Activated CD4-positive, alpha-beta T cell treated with anti-CD3 and anti-CD28 coated beads, Interleukin-2, amount 10 ng/mL, durations not matched to agents 7 days and 5 days (primary cell): ENCODE data around the gene DZIP1L. TPM values are rescaled to one million over a fixed set of nuclear protein-coding genes. Genes with fewer than 3 reads are reported as not detected.

Experiments used
- CTCF ChIA-PET: fragments of 350-600 bp; sonication (Branson Sonifier 250); formaldehyde crosslinking; loops from one replicate; lab custom pipeline; 2021; ENCODE audit warnings: antibody characterized with exemption; lab: Charles Lee
- POLR2A ChIA-PET: fragments of 350-600 bp; sonication (Branson Sonifier 250); formaldehyde crosslinking; loops from one replicate; lab custom pipeline; 2021; ENCODE audit warnings: antibody characterized with exemption; lab: Charles Lee
- DNase-seq: peaks from one replicate; pipeline ENCODE4 v3.0.0-alpha.2; 2020
- H3K27ac Mint-ChIP-seq: one replicate; pipeline ENCODE4 v1.8.0; 2021; ENCODE audit warnings: mild to moderate bottlenecking, moderate library complexity, mixed read lengths
- H3K27me3 Mint-ChIP-seq: one replicate; pipeline ENCODE4 v1.8.0; 2021; ENCODE audit warnings: mixed read lengths
- H3K36me3 Mint-ChIP-seq: one replicate; pipeline ENCODE4 v1.8.0; 2021; ENCODE audit warnings: low read depth, mixed read lengths
- H3K4me1 Mint-ChIP-seq: one replicate; pipeline ENCODE4 v1.8.0; 2021; ENCODE audit warnings: mixed read lengths
- H3K4me3 Mint-ChIP-seq: one replicate; pipeline ENCODE4 v1.8.0; 2021; ENCODE audit warnings: mild to moderate bottlenecking, moderate library complexity, mixed read lengths
- H3K9me3 Mint-ChIP-seq: one replicate; pipeline ENCODE4 v1.8.0; 2021; ENCODE audit warnings: mixed read lengths
- total RNA-seq, 2 experiments: library from RNA; stranded (reverse); gene quantifications; one replicate each; pipeline ENCODE4 v1.2.3, GENCODE V29; 2021

Gene DZIP1L
- total RNA-seq, 2 experiments from 2014 or later, result 0.37 to 0.40 TPM

GRCh38 chr3:138034918-138035317, 80.5 kb downstream of the DZIP1L start:
- DNase-seq, result no peak
- Mint-ChIP-seq H3K36me3 (no peaks in the 10 kb centered on the region), H3K4me1 (no peaks in the 10 kb centered on the region), H3K27ac (no peak overlapping the region), H3K9me3 (no peaks in the 10 kb centered on the region), H3K4me3 (no peak overlapping the region), H3K27me3 (peaks cover 25% of the 10 kb centered on the region)
- POLR2A ChIA-PET, result no interaction called here
- CTCF ChIA-PET, result no interaction called here

GRCh38 chr3:138033202-138033691, 82.2 kb downstream of the DZIP1L start:
- no peak for DNase-seq
- no peak overlapping the region for H3K4me3 Mint-ChIP-seq
- ChIA-PET POLR2A (no interaction called here), CTCF (interaction anchor here (0.5 kb wide), 1 partner anchor 892 kb away, joined by 3 read pairs; no protein-coding TSS in a partner anchor)
- peaks cover 19% of the 10 kb centered on the region for H3K27me3 Mint-ChIP-seq
- H3K4me1 Mint-ChIP-seq, result no peaks in the 10 kb centered on the region
- H3K9me3 Mint-ChIP-seq, result no peaks in the 10 kb centered on the region
- no peak overlapping the region for H3K27ac Mint-ChIP-seq
- no peaks in the 10 kb centered on the region for H3K36me3 Mint-ChIP-seq

- Mint-ChIP-seq H3K4me3 (no peak overlapping the region), H3K27ac (no peak overlapping the region), H3K4me1 (no peaks in the 10 kb centered on the region), H3K9me3 (no peaks in the 10 kb centered on the region), H3K36me3 (no peaks in the 10 kb centered on the region), H3K27me3 (peaks cover 18% of the 10 kb centered on the region)
- ChIA-PET POLR2A (no interaction called here), CTCF (no interaction called here)
- DNase-seq, result no peak
Measured at GRCh38 chr3:138032567-138032966, 82.8 kb downstream of the DZIP1L start.

- CTCF ChIA-PET, result interaction anchor here (1.8 to 1.9 kb wide), 2 partner anchors 11 to 12 kb away, joined by 4 to 6 read pairs; no protein-coding TSS in a partner anchor
- Mint-ChIP-seq H3K4me3 (no peak overlapping the region), H3K27ac (no peak overlapping the region), H3K36me3 (no peaks in the 10 kb centered on the region), H3K27me3 (peaks cover 14% of the 10 kb centered on the region), H3K4me1 (no peaks in the 10 kb centered on the region), H3K9me3 (no peaks in the 10 kb centered on the region)
- no peak for DNase-seq
- POLR2A ChIA-PET, result no interaction called here
Measured at GRCh38 chr3:138031536-138031935, 83.9 kb downstream of the DZIP1L start.

GRCh38 chr3:138030734-138031280, 84.6 kb downstream of the DZIP1L start:
- no peak overlapping the region for H3K27ac Mint-ChIP-seq
- H3K9me3 Mint-ChIP-seq, result no peaks in the 10 kb centered on the region
- H3K36me3 Mint-ChIP-seq, result no peaks in the 10 kb centered on the region
- DNase-seq, result no peak
- no peaks in the 10 kb centered on the region for H3K4me1 Mint-ChIP-seq
- POLR2A ChIA-PET, result no interaction called here
- CTCF ChIA-PET, result interaction anchor here (0.7 to 1.9 kb wide), 3 partner anchors 11 to 14 kb away, joined by 4 to 6 read pairs (median 4); no protein-coding TSS in a partner anchor
- H3K27me3 Mint-ChIP-seq, result peaks cover 13% of the 10 kb centered on the region
- H3K4me3 Mint-ChIP-seq, result no peak overlapping the region

GRCh38 chr3:138027821-138028220, 87.6 kb downstream of the DZIP1L start:
- POLR2A ChIA-PET, result no interaction called here
- peaks cover 4% of the 10 kb centered on the region for H3K27me3 Mint-ChIP-seq
- H3K27ac Mint-ChIP-seq, result no peak overlapping the region
- no peaks in the 10 kb centered on the region for H3K36me3 Mint-ChIP-seq
- no peak for DNase-seq
- no peak overlapping the region for H3K4me3 Mint-ChIP-seq
- no peaks in the 10 kb centered on the region for H3K4me1 Mint-ChIP-seq
- H3K9me3 Mint-ChIP-seq, result no peaks in the 10 kb centered on the region
- CTCF ChIA-PET, result interaction anchor here (0.6 to 1.1 kb wide), 2 partner anchors 15 to 152 kb away, joined by 3 read pairs; no protein-coding TSS in a partner anchor

DNA sequence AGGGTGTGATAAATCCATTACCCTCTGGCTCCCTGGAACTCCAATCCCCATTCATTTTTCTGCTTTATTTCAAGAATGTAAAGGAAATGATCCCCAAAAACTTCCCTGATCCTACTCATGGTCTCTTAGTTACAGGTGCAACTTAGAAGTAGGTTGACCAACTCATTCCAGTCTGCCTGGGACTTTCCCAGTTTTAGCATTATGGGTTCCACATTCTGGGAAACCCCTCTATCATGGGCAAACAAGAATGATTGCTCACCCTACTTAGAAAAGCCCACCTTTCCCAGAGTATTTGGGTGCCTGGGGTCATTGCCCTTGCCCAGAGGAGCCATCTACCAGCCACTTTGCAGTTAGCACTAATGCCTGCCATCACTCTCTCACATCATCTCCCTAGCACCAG, 89.9 kb downstream of the DZIP1L start:
- no peak overlapping the region for H3K27ac Mint-ChIP-seq
- ChIA-PET POLR2A (no interaction called here), CTCF (no interaction called here)
- no peak overlapping the region for H3K4me3 Mint-ChIP-seq
- no peak for DNase-seq
- no peaks in the 10 kb centered on the region for H3K27me3 Mint-ChIP-seq
- H3K4me1 Mint-ChIP-seq, result no peaks in the 10 kb centered on the region
- no peaks in the 10 kb centered on the region for H3K36me3 Mint-ChIP-seq
- no peaks in the 10 kb centered on the region for H3K9me3 Mint-ChIP-seq

DNA sequence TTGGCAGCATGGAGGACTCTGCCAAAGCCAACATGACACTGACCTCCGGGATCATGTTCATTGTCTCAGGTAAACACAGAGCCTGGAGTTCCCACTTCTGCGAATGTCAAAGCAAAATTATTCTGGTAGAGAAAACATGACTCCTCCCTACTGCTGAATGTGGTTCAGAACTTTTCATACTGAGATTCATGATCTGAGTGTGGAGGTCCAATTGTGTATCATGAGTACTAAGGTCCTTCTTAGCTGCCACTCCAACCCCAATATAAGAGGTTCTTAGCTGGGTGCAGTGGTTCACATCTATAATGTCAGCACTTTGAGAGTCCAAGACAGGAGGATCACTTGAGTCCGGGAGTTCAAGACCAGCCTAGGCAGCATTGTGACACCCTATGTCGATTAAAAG, 91.7 kb downstream of the DZIP1L start:
- POLR2A ChIA-PET, result no interaction called here
- Mint-ChIP-seq H3K36me3 (no peaks in the 10 kb centered on the region), H3K27ac (no peak overlapping the region), H3K4me1 (no peaks in the 10 kb centered on the region), H3K9me3 (no peaks in the 10 kb centered on the region), H3K27me3 (no peaks in the 10 kb centered on the region), H3K4me3 (no peak overlapping the region)
- CTCF ChIA-PET, result no interaction called here
- DNase-seq, result no peak

DNA sequence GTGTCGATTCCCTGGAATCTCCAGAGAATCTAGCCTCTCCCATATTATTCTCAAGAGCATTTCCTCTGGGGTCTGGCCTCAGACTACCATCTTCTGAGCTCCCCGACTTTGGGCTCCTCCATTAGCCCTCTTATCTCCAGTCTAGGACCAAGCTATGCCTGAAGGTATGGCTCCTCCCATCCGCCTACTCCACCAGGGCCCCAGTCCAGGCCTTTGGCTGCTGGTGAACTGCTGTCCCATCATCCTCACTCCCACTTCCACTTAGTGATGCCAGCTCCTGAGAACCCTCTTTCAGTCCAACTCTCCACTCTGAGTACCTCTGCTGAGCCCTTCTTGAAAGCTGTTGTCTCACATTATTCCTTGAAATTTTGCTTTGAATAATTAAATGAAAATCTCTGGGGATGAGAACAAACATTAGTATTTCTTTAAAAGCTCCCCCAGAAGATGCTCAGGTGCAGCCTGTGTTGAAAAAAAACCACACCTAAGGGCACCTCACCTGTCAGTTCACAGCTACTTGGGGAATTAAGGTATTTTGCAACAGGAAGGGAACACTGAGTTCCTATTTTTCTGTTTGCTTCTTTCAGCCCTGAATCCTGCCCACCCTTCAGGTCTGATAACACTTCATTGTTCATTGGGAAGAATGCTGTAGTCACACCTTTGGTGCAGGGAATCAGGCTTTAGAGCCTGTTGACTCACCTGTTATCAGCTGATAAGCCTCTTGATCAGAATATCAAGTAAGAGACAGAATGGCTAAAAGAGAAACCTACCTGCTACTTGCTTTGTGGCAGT, 95.9 kb downstream of the DZIP1L start:
- Mint-ChIP-seq H3K9me3 (no peaks in the 10 kb centered on the region), H3K4me1 (no peaks in the 10 kb centered on the region), H3K36me3 (no peaks in the 10 kb centered on the region), H3K27ac (no peak overlapping the region), H3K27me3 (no peaks in the 10 kb centered on the region), H3K4me3 (no peak overlapping the region)
- ChIA-PET CTCF (interaction anchor here (1.4 kb wide), 1 partner anchor 12 kb away, joined by 4 read pairs; no protein-coding TSS in a partner anchor), POLR2A (no interaction called here)
- DNase-seq, result no peak

- H3K27me3 Mint-ChIP-seq, result no peaks in the 10 kb centered on the region
- ChIA-PET POLR2A (no interaction called here), CTCF (no interaction called here)
- H3K4me1 Mint-ChIP-seq, result no peaks in the 10 kb centered on the region
- DNase-seq, result no peak
- H3K9me3 Mint-ChIP-seq, result no peaks in the 10 kb centered on the region
- no peak overlapping the region for H3K27ac Mint-ChIP-seq
- no peak overlapping the region for H3K4me3 Mint-ChIP-seq
- H3K36me3 Mint-ChIP-seq, result no peaks in the 10 kb centered on the region
Measured at GRCh38 chr3:138016065-138016464, 99.3 kb downstream of the DZIP1L start.

DNA sequence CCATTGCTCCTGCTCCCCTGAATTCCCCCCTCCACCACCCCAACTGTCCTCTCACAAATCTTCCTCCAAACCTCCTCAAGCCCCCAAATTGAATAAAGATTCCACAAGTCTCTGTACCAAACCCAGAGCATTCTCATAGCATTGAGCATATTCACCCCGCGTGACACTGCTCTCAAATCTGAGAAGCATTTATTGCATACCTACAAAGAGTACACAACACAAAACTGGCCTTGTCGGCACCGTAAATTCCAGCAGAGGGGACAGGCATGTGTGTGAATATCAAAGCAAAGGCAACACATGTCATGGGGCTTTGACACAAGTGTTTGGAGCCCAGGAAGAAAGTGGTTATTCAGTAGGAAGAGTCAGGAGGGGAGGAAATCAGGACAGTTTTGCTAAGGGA, 102.9 kb downstream of the DZIP1L start:
- no peak for DNase-seq
- Mint-ChIP-seq H3K27me3 (no peaks in the 10 kb centered on the region), H3K36me3 (no peaks in the 10 kb centered on the region), H3K27ac (no peak overlapping the region), H3K4me3 (no peak overlapping the region), H3K9me3 (no peaks in the 10 kb centered on the region), H3K4me1 (no peaks in the 10 kb centered on the region)
- ChIA-PET POLR2A (no interaction called here), CTCF (no interaction called here)
